GM12878 (cell line): ENCODE measurements around the gene ORM2. TPM values are rescaled to one million over a fixed set of nuclear protein-coding genes. Genes with fewer than 3 reads are reported as not detected.

Experiments
- ATAC-seq: fragments of 200-7000 bp; cut with Tn5 transposase; 3 replicates; pipeline ENCODE4 v1.9.1; 2020; ENCODE audit warnings: mild to moderate bottlenecking, moderate library complexity
- BruUV-seq: library from RNA; stranded (reverse); fragments of 400-500 nt; replicated peaks from 2 replicates; lab custom pipeline; 2021; lab: Mats Ljungman, UMichigan
- CTCF ChIA-PET: fragments of 300-600 bp; sonication (Branson Sonifier 250); formaldehyde crosslinking; extraction: SDS; loops from one replicate; lab custom pipeline; 2021; ENCODE audit warnings: inconsistent platforms; lab: Yijun Ruan, JAX
- POLR2A ChIA-PET: fragments of 350-600 bp; formaldehyde crosslinking; extraction: SDS; loops from one replicate; lab custom pipeline; 2021; ENCODE audit warnings: inconsistent platforms; lab: Charles Lee
- RAD21 ChIA-PET: fragments of 300-600 bp; sonication (Branson Sonifier 250); formaldehyde crosslinking; loops from one replicate; lab custom pipeline; 2023; ENCODE audit warnings: antibody characterized with exemption; ENCODE audit not compliant: unreplicated experiment; lab: Charles Lee
- SMC1A ChIA-PET: fragments of 300-600 bp; sonication (Branson Sonifier 250); formaldehyde crosslinking; loops from one replicate; lab custom pipeline; 2023; ENCODE audit not compliant: unreplicated experiment, uncharacterized antibody; lab: Charles Lee
- DNase-seq: peaks from one replicate; pipeline ENCODE4 v3.0.0-alpha.2; 2011; ENCODE audit warnings: low read depth, low spot score
- FAIRE-seq: peaks from 3 replicates; lab custom pipeline; 2011; peaks lifted over from hg19 to GRCh38; lab: Jason Lieb, UNC
- H2AFZ ChIP-seq: 2 replicates; pipeline ENCODE4 v1.6.0; 2011; ENCODE audit warnings: low read depth, low read length, control low read depth; ENCODE audit not compliant: control insufficient read depth
- H3K27ac ChIP-seq: 2 replicates; pipeline ENCODE4 v1.5.1; 2011; ENCODE audit warnings: control low read depth; ENCODE audit not compliant: control insufficient read depth, insufficient read depth
- H3K27me3 ChIP-seq, 2 experiments: replicated peaks in 1 of 2; 2 replicates each; pipeline versions ENCODE4 v1.6.0 to v1.6.1; 2011; ENCODE audit warnings: low read length in 1 of 2; ENCODE audit not compliant: control insufficient read depth in 2 of 2, insufficient read depth in 2 of 2
- H3K36me3 ChIP-seq, 2 experiments: 2 replicates each; pipeline ENCODE4 v1.5.1; 2011; ENCODE audit warnings: low read length in 1 of 2; ENCODE audit not compliant: control insufficient read depth in 2 of 2, insufficient read depth in 2 of 2
- H3K4me1 ChIP-seq: 2 replicates; pipeline ENCODE4 v1.6.1; 2011; ENCODE audit warnings: mild to moderate bottlenecking, low read length, moderate library complexity, mixed read lengths; ENCODE audit not compliant: control insufficient read depth, insufficient read depth
- H3K4me2 ChIP-seq: 2 replicates; pipeline ENCODE4 v1.6.0; 2011; ENCODE audit warnings: control low read depth; ENCODE audit not compliant: control insufficient read depth, insufficient read depth
- H3K4me3 ChIP-seq: fragments of 200-600 bp; sonication (generic); 2 replicates; pipeline ENCODE4 v1.5.1; 2016
- H3K79me2 ChIP-seq: 2 replicates; pipeline ENCODE4 v1.6.0; 2011; ENCODE audit warnings: low read length; ENCODE audit not compliant: control insufficient read depth, insufficient read depth
- H3K9ac ChIP-seq: 2 replicates; pipeline ENCODE4 v1.8.0; 2011; ENCODE audit warnings: low read length, control low read depth, mixed read lengths; ENCODE audit not compliant: control insufficient read depth, insufficient read depth
- H3K9me3 ChIP-seq: replicated peaks from 3 replicates; pipeline ENCODE4 v1.5.1; 2011; ENCODE audit warnings: mild to moderate bottlenecking, low read length; ENCODE audit not compliant: control insufficient read depth, insufficient read depth
- H4K20me1 ChIP-seq: 2 replicates; pipeline ENCODE4 v1.6.0; 2011; ENCODE audit not compliant: control insufficient read depth, insufficient read depth
- BACH1 ChIP-seq: fragments of 450-650 bp; IDR thresholded peaks from 2 replicates; pipeline ENCODE4 v1.6.1; 2017; ENCODE audit warnings: mild to moderate bottlenecking, borderline replicate concordance
- CEBPB ChIP-seq, 2 experiments: fragments of 150-350 bp in 1 of 2; IDR thresholded peaks; 2 replicates each; pipeline ENCODE4 v1.6.1; 2012 to 2014; ENCODE audit warnings: low read depth in 2 of 2, low read length in 2 of 2, borderline replicate concordance in 1 of 2, inconsistent platforms in 1 of 2
- SP1 ChIP-seq: IDR thresholded peaks from one replicate; pipeline ENCODE4 v1.6.1; 2011; ENCODE audit warnings: low read depth, low read length
- SUZ12 ChIP-seq: fragments of 200-600 bp; sonication (generic); IDR thresholded peaks from one replicate; pipeline ENCODE4 v1.6.1; 2018; ENCODE audit warnings: antibody characterized with exemption, mild to moderate bottlenecking; ENCODE audit not compliant: unreplicated experiment
- ZNF207 ChIP-seq: fragments of 450-650 bp; IDR thresholded peaks from 2 replicates; pipeline ENCODE4 v1.6.1; 2014; ENCODE audit warnings: antibody characterized with exemption, mild to moderate bottlenecking, borderline replicate concordance
- ZNF592 ChIP-seq: fragments of 450-650 bp; IDR thresholded peaks from 2 replicates; pipeline ENCODE4 v1.6.1; 2017; ENCODE audit warnings: mild to moderate bottlenecking, moderate library complexity
- WGBS: methylation state at CpG from one replicate; pipeline ENCODE4 v1.1.6; 2016; ENCODE audit warnings: low lambda C conversion rate; ENCODE audit not compliant: insufficient replicate concordance, insufficient coverage; ENCODE audit errors: missing lambda C conversion rate; 5-methylcytosine and 5-hydroxymethylcytosine counted together
- in situ Hi-C: fragments of 300-500 bp; cut with MboI; formaldehyde crosslinking; loops from 9 replicates; pipeline ENCODE4 v1.14.3; 2018; ENCODE audit warnings: mixed read lengths
- intact Hi-C: fragments of 100-400 bp; cut with micrococcal nuclease; formaldehyde crosslinking; loops from one replicate; pipeline ENCODE4 v1.14.2; 2022; ENCODE audit not compliant: unreplicated experiment
- polyA plus RNA-seq, 11 experiments: library from polyadenylated mRNA; depleted of rRNA in 4 of 11; unstranded in 6 of 11; stranded (reverse) in 5 of 11; fragments of >200 nt; fragmentation: Nextera tagmentation in 4 of 11; fragmentation: Illumina TruSeq in 1 of 11; extraction: Ambion mirVana in 4 of 11; extraction: Trizol in 1 of 11; gene quantifications; 1 replicate in 1 of 11; 2 replicates in 10 of 11; pipeline versions ENCODE4 v1.2.1 to v1.2.3, GENCODE V29; 2011 to 2016; ENCODE audit warnings: inconsistent platforms in 2 of 11, missing spikeins in 2 of 11, low read depth in 1 of 11
- total RNA-seq, 4 experiments: library from RNA; depleted of rRNA in 3 of 4; stranded (reverse); fragments of >200 nt in 3 of 4; fragmentation: Illumina TruSeq in 1 of 4; extraction: Trizol in 1 of 4; gene quantifications; 2 replicates each; pipeline versions ENCODE4 v1.2.1 to v1.2.3, GENCODE V29; 2013 to 2021

ORM2 gene
- total and polyA plus RNA-seq, 10 of the 15 experiments (the other 5 are each of a cell fraction or from before 2014, with no cell fraction given): 0.64 TPM; not detected in 9

- TF ChIP-seq ZNF592: no peak
- no peak for TF ChIP-seq SP1
- no peak for TF ChIP-seq BACH1
- no peak for TF ChIP-seq ZNF207
These were observed 13.0 kb upstream of the ORM2 start (continued) for GRCh38 chr9:114316605-114317230.

GRCh38 chr9:114317665-114318357 lies 11.9 kb upstream of the ORM2 start:
- Histone ChIP-seq H3K9ac (no peak overlapping the region), H3K27ac (no peak overlapping the region), H3K4me1 (no peaks in the 10 kb centered on the region), H3K9me3 (no peaks in the 10 kb centered on the region), H3K4me3 (no peak overlapping the region), H3K27me3 (no peaks in the 10 kb centered on the region), H2AFZ (no peak overlapping the region), H3K36me3 (no peaks in the 10 kb centered on the region), H4K20me1 (no peaks in the 10 kb centered on the region), H3K4me2 (no peak overlapping the region), H3K79me2 (no peaks in the 10 kb centered on the region)
- TF ChIP-seq CEBPB (IDR thresholded peaks at IDR 0.05; ENCODE audit: borderline replicate concordance in 1 of 2, low read depth in 2 of 2, low read length in 2 of 2) (peak in 1 of 2 experiments; percentile 22; a peak in 1 of 4 replicates), SUZ12 (no peak)
- POLR2A ChIA-PET: no interaction called here
- intact Hi-C loops: no loop called here
- no peak for ATAC-seq
- WGBS: 28% methylated on average over 8 of the region's 8 CpGs
- in situ Hi-C loops: no loop called here
- no TSS peak for BruUV-seq
- CTCF ChIA-PET: interaction anchor here (1.4 kb wide), 1 partner anchor 27 kb away, joined by 4 read pairs; no protein-coding TSS in a partner anchor
- DNase-seq: no peak
- RAD21 ChIA-PET: no interaction called here
- SMC1A ChIA-PET: no interaction called here
- FAIRE-seq: no peak
